Left ventricle myocardium inferior (tissue), 1 donor: ENCODE results near the gene FAM118A. TPM values are rescaled to one million over a fixed set of nuclear protein-coding genes. Genes with fewer than 3 reads are reported as not detected.
"Not testable (repeated sequence)": the region's sequence is repeated elsewhere in the genome, so short reads cannot be mapped to it uniquely, and the experiment has no call there.

Experiments used
- DNase-seq: peaks from one replicate; pipeline ENCODE4 v3.0.0-alpha.2; 2020
- H3K27ac ChIP-seq: fragments of 200-600 bp; replicated peaks from 2 replicates; pipeline ENCODE4 v1.8.0; 2021
- H3K27me3 ChIP-seq: fragments of 200-600 bp; 2 replicates; pipeline ENCODE4 v1.8.0; 2021; ENCODE audit warnings: low read depth
- H3K36me3 ChIP-seq: fragments of 200-600 bp; 2 replicates; pipeline ENCODE4 v1.8.0; 2021
- H3K4me1 ChIP-seq: fragments of 200-600 bp; 2 replicates; pipeline ENCODE4 v1.8.0; 2021
- H3K4me3 ChIP-seq: fragments of 200-600 bp; 2 replicates; pipeline ENCODE4 v1.8.0; 2021; ENCODE audit warnings: mild to moderate bottlenecking, moderate library complexity
- H3K9me3 ChIP-seq: fragments of 200-600 bp; replicated peaks from 2 replicates; pipeline ENCODE4 v1.8.0; 2021
- intact Hi-C: fragments of 100-400 bp; cut with micrococcal nuclease; formaldehyde crosslinking; loops from one replicate; pipeline ENCODE4 v1.11.0; 2022
- total RNA-seq: library from RNA; stranded (reverse); fragmentation: NEBNext Ultra II Directional; extraction: Animal tissue kit (Norgen Biotek cat#: 25700); gene quantifications from one replicate; pipeline ENCODE4 v1.2.1, GENCODE V29; 2021
- TF ChIP-seq, protein P1 (sequence below): fragments of 200-600 bp; IDR thresholded peaks from 2 replicates; pipeline ENCODE4 v1.8.0; 2021; ENCODE audit warnings: antibody characterized with exemption, mild to moderate bottlenecking, borderline replicate concordance
- donor health status: DM: no; HTN: yes; CAD: no; lungs with severe emphysema.

The FAM118A gene
- total RNA-seq, 1 donor from 2014 or later, result 14.1 TPM

DNA sequence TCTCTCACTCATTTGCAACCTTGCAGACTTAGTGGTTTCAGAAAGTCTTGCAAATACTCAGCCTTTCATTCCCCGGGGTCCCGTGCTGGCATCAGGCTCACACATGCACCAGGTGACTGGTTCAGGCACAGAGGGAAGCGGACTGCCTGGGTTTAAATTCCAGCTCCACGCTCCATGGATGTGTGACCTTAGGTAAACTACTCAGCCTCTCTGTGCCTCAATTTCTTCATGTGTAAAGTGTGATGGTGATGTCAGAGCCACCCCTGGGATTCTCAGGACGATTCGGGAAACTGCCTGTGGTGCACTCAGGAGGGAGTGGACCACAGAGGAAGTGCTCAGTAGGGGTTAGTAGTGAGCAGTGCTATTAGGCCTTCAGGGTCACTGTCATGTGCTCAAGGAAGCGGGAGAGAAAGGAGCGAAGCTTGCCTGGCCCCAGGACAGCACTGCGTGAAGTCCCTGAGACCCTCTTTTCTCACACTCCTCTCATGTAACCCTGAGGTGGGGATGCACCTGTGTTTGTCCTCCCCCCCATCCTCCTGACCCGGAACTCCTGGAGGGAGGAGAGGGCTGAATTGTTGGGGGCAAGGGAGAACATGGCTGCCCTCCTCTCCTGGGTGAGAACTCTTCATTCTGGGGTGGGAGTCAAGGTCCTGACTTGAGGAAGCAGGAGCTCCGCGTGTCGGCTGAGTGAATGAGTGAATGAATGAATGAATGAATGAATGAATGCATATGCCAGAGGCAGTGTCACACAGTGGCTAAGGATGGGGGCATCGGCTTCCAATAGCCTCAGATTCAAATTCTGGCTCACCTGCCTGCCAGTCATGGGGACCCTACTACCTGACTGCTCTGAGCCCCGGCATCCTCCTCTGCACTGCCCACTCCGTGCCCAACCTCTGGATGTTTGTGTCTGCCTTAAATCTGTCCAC is 39.4 kb upstream of the FAM118A start:
- no peaks in the 10 kb centered on the region for H3K36me3 ChIP-seq
- no peak for DNase-seq
- H3K27me3 ChIP-seq, result peaks cover 12% of the 10 kb centered on the region
- H3K4me3 ChIP-seq, result no peak overlapping the region
- intact Hi-C loops, result no loop called here
- H3K27ac ChIP-seq, result peak overlapping the region; percentile 91
- TF ChIP-seq, protein P1, sequence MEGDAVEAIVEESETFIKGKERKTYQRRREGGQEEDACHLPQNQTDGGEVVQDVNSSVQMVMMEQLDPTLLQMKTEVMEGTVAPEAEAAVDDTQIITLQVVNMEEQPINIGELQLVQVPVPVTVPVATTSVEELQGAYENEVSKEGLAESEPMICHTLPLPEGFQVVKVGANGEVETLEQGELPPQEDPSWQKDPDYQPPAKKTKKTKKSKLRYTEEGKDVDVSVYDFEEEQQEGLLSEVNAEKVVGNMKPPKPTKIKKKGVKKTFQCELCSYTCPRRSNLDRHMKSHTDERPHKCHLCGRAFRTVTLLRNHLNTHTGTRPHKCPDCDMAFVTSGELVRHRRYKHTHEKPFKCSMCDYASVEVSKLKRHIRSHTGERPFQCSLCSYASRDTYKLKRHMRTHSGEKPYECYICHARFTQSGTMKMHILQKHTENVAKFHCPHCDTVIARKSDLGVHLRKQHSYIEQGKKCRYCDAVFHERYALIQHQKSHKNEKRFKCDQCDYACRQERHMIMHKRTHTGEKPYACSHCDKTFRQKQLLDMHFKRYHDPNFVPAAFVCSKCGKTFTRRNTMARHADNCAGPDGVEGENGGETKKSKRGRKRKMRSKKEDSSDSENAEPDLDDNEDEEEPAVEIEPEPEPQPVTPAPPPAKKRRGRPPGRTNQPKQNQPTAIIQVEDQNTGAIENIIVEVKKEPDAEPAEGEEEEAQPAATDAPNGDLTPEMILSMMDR, result no peak
- H3K9me3 ChIP-seq, result no peaks in the 10 kb centered on the region
- H3K4me1 ChIP-seq, result peaks cover 49% of the 10 kb centered on the region

DNA sequence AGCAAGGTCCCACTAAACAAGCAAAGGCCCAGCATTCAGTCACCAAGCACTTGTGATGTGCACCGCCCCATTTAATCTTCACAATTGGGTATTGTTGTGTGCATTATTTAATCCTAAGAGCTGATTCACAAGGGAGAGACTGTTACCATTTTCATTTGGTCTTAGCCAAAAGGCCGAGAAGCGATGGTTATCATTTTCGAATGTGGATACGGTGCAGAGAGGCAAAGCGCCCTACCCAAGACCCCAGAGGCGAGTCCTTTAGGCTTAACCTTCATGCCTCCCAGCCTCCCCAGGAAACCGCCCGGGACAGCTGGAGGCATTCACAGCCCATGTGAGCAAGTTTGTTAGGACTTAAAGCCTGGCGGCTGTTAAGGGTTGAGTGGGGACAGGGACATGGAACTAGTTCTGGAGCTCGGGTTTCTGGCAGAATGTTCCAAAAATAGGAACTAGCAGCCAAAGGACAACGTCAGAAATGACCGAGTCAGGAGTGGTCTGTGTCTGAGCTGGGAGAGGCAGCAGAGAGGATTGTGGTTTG is 38.0 kb upstream of the FAM118A start:
- no peaks in the 10 kb centered on the region for H3K9me3 ChIP-seq
- H3K27me3 ChIP-seq, result peaks cover 10% of the 10 kb centered on the region
- peaks cover 49% of the 10 kb centered on the region for H3K4me1 ChIP-seq
- intact Hi-C loops, result no loop called here
- H3K27ac ChIP-seq, result peak overlapping the region; percentile 91
- no peak overlapping the region for H3K4me3 ChIP-seq
- TF ChIP-seq, protein P1, result no peak
- peak; percentile 71 for DNase-seq
- no peaks in the 10 kb centered on the region for H3K36me3 ChIP-seq

DNA sequence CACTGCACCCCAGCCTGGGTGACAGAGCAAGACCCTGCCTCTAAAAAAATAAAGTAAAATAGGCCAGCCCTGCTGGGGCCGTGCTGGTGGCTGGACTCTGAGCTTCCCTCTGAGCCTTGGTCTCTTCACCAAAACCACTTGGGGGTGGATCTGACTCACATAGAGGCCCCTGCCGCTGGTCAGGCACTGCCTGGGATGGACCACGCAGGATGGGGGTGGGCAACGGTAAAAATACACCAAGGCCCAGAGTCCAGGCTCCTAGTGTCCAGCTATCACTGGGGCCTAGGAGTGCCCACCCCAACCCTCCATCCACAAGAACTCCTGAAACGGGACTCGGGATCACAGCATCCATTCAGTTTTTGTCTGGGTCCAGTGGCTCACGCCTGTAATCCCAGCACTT is 37.2 kb upstream of the FAM118A start:
- no peak for DNase-seq
- Histone ChIP-seq H3K9me3 (no peaks in the 10 kb centered on the region), H3K4me1 (peaks cover 49% of the 10 kb centered on the region), H3K27ac (peak overlapping the region; percentile 91), H3K36me3 (no peaks in the 10 kb centered on the region), H3K27me3 (peaks cover 7% of the 10 kb centered on the region), H3K4me3 (no peak overlapping the region)
- intact Hi-C loops, result no loop called here
- TF ChIP-seq, protein P1, result no peak

DNA sequence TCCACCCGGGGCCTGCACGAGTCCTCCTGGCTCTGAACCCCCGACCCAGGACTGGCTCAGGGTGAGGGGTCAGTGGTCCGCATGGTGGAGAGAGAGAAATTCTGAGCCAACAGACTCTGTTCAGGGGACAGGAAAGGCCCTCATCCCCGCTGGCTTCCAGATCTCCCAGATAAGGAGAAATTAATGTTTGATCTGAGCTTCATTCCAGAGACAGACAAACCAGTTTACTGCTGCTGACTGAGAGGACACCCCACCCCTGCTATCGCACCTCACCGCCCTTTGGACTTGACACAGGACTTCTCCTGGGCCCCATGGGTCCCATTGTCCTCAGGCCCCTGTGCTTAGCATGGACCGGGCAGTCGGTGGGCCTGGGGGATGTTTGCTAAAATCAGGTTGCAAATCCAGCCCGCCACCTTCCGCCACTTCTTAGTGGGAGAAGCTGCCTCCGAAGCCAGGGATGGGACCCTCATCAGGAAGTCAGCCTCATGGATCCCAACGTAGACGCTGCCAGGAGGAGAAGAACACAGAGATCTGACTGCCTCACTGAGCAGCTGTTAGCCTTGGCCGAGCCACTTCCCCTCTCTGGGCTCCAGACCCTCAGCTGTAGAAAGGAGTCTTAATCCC is 36.2 kb upstream of the FAM118A start:
- Histone ChIP-seq H3K36me3 (no peaks in the 10 kb centered on the region), H3K4me1 (peaks cover 49% of the 10 kb centered on the region), H3K27me3 (no peaks in the 10 kb centered on the region), H3K27ac (peak overlapping the region; percentile 91), H3K9me3 (no peaks in the 10 kb centered on the region), H3K4me3 (no peak overlapping the region)
- TF ChIP-seq, protein P1, result no peak
- DNase-seq, result no peak
- intact Hi-C loops, result no loop called here

DNA sequence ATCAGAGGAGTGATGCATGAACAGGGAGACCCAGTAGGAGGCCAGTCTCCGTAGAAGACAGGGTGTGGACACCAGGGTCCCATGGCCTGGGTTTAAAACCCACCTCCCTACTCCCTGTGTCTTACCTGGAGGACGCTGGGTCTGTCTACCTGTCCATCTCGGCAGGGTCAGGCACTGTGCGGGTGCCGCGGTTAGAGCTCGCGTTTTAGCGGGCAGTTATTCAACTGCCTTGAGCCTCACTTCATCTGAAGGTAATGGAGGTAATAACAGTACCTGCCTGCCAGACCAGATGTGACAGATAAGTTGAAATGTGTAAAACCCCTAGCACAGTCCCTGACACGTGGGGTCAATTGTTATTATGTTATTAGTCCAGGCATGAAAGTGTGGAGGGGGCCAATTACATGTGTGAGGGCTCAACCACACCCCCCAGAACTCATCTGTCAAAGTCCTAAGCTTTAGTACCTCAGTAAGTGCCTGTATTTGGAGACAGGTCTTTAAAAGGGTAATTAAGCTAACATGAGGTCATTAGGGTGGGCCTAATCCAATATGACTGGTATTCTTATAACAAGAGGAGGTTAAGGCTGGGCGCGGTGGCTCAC is 33.1 kb upstream of the FAM118A start:
- no peaks in the 10 kb centered on the region for H3K36me3 ChIP-seq
- H3K27ac ChIP-seq, result no peak overlapping the region
- H3K27me3 ChIP-seq, result no peaks in the 10 kb centered on the region
- no peak overlapping the region for H3K4me3 ChIP-seq
- TF ChIP-seq, protein P1, result no peak
- no peak for DNase-seq
- intact Hi-C loops, result no loop called here
- no peaks in the 10 kb centered on the region for H3K9me3 ChIP-seq
- H3K4me1 ChIP-seq, result peaks cover 37% of the 10 kb centered on the region

DNA sequence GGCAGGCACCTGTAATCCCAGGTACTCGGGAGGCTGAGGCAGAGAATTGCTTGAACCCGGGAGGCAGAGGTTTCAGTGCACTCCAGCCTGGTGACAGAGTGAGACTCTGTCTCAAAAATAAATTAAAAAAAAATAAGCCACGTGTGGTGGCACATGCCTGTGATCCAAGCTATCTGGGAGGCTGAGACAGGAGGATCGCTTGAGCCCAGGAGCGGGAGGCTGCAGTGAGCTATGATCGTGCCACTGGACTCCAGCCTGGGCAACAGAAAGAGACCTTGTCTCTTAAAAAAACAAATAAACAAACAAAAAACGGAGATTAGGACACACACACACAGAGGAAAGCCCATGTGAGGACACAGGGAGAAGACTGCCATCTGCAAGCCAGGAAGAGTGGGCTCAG is 32.0 kb upstream of the FAM118A start:
- intact Hi-C loops, H3K9me3 ChIP-seq, H3K27ac ChIP-seq: not testable (repeated sequence)

More for the DNA sequence above, 32.0 kb upstream of the FAM118A start:
- not testable (repeated sequence) for H3K27me3 ChIP-seq, H3K4me3 ChIP-seq, H3K36me3 ChIP-seq, DNase-seq
- H3K4me1 ChIP-seq, result peaks cover 27% of the 10 kb centered on the region
